ENCODE data around the gene TLE3.

DNA sequence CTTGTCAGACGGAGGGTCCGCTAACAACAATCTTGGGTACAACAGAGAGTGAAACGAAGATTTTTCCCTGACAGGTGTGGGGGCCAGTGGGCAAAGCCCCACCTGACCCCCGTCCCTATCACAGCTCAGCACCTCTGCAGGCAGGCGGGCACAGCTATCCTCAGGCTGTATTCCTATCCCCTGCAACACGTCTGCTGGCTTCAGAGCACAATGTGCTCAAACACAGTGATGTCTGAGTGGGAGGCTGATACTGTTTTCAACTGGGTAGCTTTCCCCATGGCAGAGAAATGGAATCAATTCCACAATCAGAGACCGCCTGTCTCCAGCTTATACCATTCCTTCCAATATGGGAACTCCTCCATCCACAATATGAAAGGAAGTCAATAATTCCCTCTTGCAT is 28.0 kb downstream of the TLE3 start:
- TF ChIP-seq POLR2A (IDR thresholded peaks at IDR 0.05; ENCODE audit: low read length) (no peak), GATA1 (IDR thresholded peaks at IDR 0.05; ENCODE audit: low read depth, low read length) (no peak)
